Keratinocyte (primary cell): ENCODE data around the gene CNR2. TPM values are rescaled to one million over a fixed set of nuclear protein-coding genes. Genes with fewer than 3 reads are reported as not detected.
"Not testable (repeated sequence)": the region's sequence is repeated elsewhere in the genome, so short reads cannot be mapped to it uniquely, and the experiment has no call there.

Source experiments
- DNase-seq: peaks from one replicate; pipeline ENCODE4 v3.0.0-alpha.2; 2011; ENCODE audit warnings: low read depth, missing footprints, low spot score
- FAIRE-seq: peaks from 2 replicates; lab custom pipeline; 2011; peaks lifted over from hg19 to GRCh38; lab: Jason Lieb, UNC
- H2AFZ ChIP-seq: 2 replicates; pipeline ENCODE4 v1.6.0; 2012; ENCODE audit warnings: low read length, control low read depth, inconsistent platforms; ENCODE audit not compliant: control insufficient read depth
- H3K27ac ChIP-seq: 2 replicates; pipeline ENCODE4 v1.5.1; 2011; ENCODE audit warnings: low read length; ENCODE audit not compliant: control insufficient read depth, insufficient read depth
- H3K27me3 ChIP-seq: 3 replicates; pipeline ENCODE4 v1.6.0; 2011; ENCODE audit warnings: low read length; ENCODE audit not compliant: control insufficient read depth, insufficient read depth; ENCODE audit errors: extremely low read depth
- H3K36me3 ChIP-seq, 2 experiments: 2 replicates in 1 of 2; 3 replicates in 1 of 2; pipeline ENCODE4 v1.5.1; 2011; ENCODE audit warnings: low read length in 2 of 2, mild to moderate bottlenecking in 1 of 2; ENCODE audit not compliant: control insufficient read depth in 2 of 2, insufficient read depth in 2 of 2; ENCODE audit errors: extremely low read depth in 1 of 2
- H3K4me1 ChIP-seq: 3 replicates; pipeline ENCODE4 v1.5.1; 2011; ENCODE audit warnings: low read length; ENCODE audit not compliant: control insufficient read depth, insufficient read depth; ENCODE audit errors: extremely low read depth
- H3K4me2 ChIP-seq: 3 replicates; pipeline ENCODE4 v1.6.0; 2011; ENCODE audit warnings: low read depth, low read length; ENCODE audit not compliant: control insufficient read depth, insufficient read depth; ENCODE audit errors: extremely low read depth
- H3K4me3 ChIP-seq, 3 experiments: fragments of 200-600 bp in 1 of 3; sonication (generic) in 1 of 3; 2 replicates in 2 of 3; 3 replicates in 1 of 3; pipeline ENCODE4 v1.5.1; 2011 to 2016; ENCODE audit warnings: low read length in 3 of 3, mild to moderate bottlenecking in 3 of 3, control low read depth in 2 of 3, inconsistent platforms in 1 of 3, low read depth in 1 of 3, mixed read lengths in 1 of 3, mixed run types in 1 of 3, moderate library complexity in 1 of 3; ENCODE audit not compliant: control insufficient read depth in 2 of 3, insufficient read depth in 2 of 3; ENCODE audit errors: extremely low read depth in 1 of 3
- H3K79me2 ChIP-seq: 2 replicates; pipeline ENCODE4 v1.6.0; 2012; ENCODE audit warnings: low read length; ENCODE audit not compliant: control insufficient read depth, insufficient read depth
- H3K9ac ChIP-seq: 3 replicates; pipeline ENCODE4 v1.6.0; 2011; ENCODE audit warnings: low read length; ENCODE audit not compliant: control insufficient read depth, insufficient read depth; ENCODE audit errors: extremely low read depth
- H3K9me1 ChIP-seq: 3 replicates; pipeline ENCODE4 v1.6.0; 2011; ENCODE audit warnings: low read length; ENCODE audit not compliant: control insufficient read depth, insufficient read depth; ENCODE audit errors: extremely low read depth
- H3K9me3 ChIP-seq: 2 replicates; pipeline ENCODE4 v1.5.1; 2012; ENCODE audit warnings: low read depth, low read length; ENCODE audit not compliant: control insufficient read depth
- H4K20me1 ChIP-seq: 3 replicates; pipeline ENCODE4 v1.6.0; 2011; ENCODE audit warnings: low read length; ENCODE audit not compliant: control insufficient read depth, insufficient read depth; ENCODE audit errors: extremely low read depth
- CTCF ChIP-seq, 3 experiments: IDR thresholded peaks in 1 of 3; conservative IDR thresholded peaks in 1 of 3; optimal IDR thresholded peaks in 1 of 3; 2 replicates in 2 of 3; 3 replicates in 1 of 3; pipeline versions ENCODE3 to v1.5.1; 2011; ENCODE audit warnings: low read length in 3 of 3, mild to moderate bottlenecking in 3 of 3, moderate library complexity in 2 of 3, control low read depth in 1 of 3, inconsistent platforms in 1 of 3; ENCODE audit not compliant: insufficient read depth in 2 of 3; ENCODE audit errors: extremely low read depth in 1 of 3
- EZH2 ChIP-seq: IDR thresholded peaks from one replicate; pipeline ENCODE4 v1.6.1; 2012; ENCODE audit warnings: inconsistent platforms, mild to moderate bottlenecking, low read length, moderate library complexity
- dilution Hi-C: fragments of 300-500 bp; cut with MboI; formaldehyde crosslinking; loops from one replicate; pipeline ENCODE4 v1.7.0; 2020; ENCODE audit warnings: low sequenced_read_pairs; ENCODE audit not compliant: extremely low pct_ligation_motif_present
- polyA plus RNA-seq, 5 experiments: library from polyadenylated mRNA; depleted of rRNA in 3 of 5; stranded (reverse) in 3 of 5; stranded (forward) in 1 of 5; unstranded in 1 of 5; fragments of >200 nt; gene quantifications; 1 replicate in 1 of 5; 2 replicates in 3 of 5; 3 replicates in 1 of 5; pipeline versions ENCODE4 v1.2.1 to v1.2.3, GENCODE V29; 2011 to 2012; ENCODE audit warnings: missing spikeins in 2 of 5, low read depth in 1 of 5, low replicate concordance in 1 of 5

The CNR2 gene
- polyA plus RNA-seq, 1 donor (not counting 4 experiments of a cell fraction or from before 2014, with no cell fraction given) = not detected

- TF ChIP-seq EZH2 (no peak), CTCF (optimal IDR thresholded peaks at IDR 0.05 in 1 of 3, IDR thresholded peaks at IDR 0.05 in 1 of 3, conservative IDR thresholded peaks at IDR 0.05 in 1 of 3; ENCODE audit: extremely low read depth in 1 of 3, insufficient read depth in 2 of 3, low read length in 3 of 3) (no peak)
- dilution Hi-C loops = no loop called here
- peak within 1 kb of the TSS; percentile 96 for H3K4me2 ChIP-seq
Measured at GRCh38 chr1:23959461-23960290, 46.5 kb upstream of the CNR2 start, which contains the start of gene PNRC2. TSS of gene PNRC2 (plus strand) at chr1:23959828. CDS start at chr1:23961458, 1,630 bp downstream.

GRCh38 chr1:23958810-23959460 lies 45.8 kb upstream of the CNR2 start:
- peak; percentile 24 to 52 (median 35) for TF ChIP-seq CTCF (optimal IDR thresholded peaks at IDR 0.05 in 1 of 3, IDR thresholded peaks at IDR 0.05 in 1 of 3, conservative IDR thresholded peaks at IDR 0.05 in 1 of 3; ENCODE audit: extremely low read depth in 1 of 3, insufficient read depth in 2 of 3, low read length in 3 of 3)
- TF ChIP-seq EZH2 = no peak
- Histone ChIP-seq H4K20me1 (peaks cover 3% of the 10 kb centered on the region), H3K27me3 (no peaks in the 10 kb centered on the region), H3K27ac (peak overlapping the region; percentile 99), H3K4me2 (peak overlapping the region; percentile 96), H3K9me3 (no peaks in the 10 kb centered on the region), H3K9ac (peak overlapping the region; percentile 99), H3K4me3 (peak overlapping the region; percentile 79 to 98 (median 88)), H3K4me1 (peaks cover 45% of the 10 kb centered on the region), H3K79me2 (peaks cover 20% of the 10 kb centered on the region), H3K9me1 (no peaks in the 10 kb centered on the region), H3K36me3 (peaks cover 0 to 3% of the 10 kb centered on the region in 2 experiments), H2AFZ (peak overlapping the region; percentile 34)
- DNase-seq (peak; percentile 54), FAIRE-seq (peak; percentile 59)
- dilution Hi-C loops = no loop called here

More at GRCh38 chr1:23959461-23960290, 46.5 kb upstream of the CNR2 start, which contains the start of gene PNRC2:
- Histone ChIP-seq H2AFZ (peak within 1 kb of the TSS; percentile 65), H3K79me2 (peaks cover 20% of the 10 kb centered on the region), H3K9me1 (no peaks in the 10 kb centered on the region), H3K4me1 (peaks cover 40% of the 10 kb centered on the region), H3K27me3 (no peaks in the 10 kb centered on the region), H3K9ac (peak within 1 kb of the TSS; percentile 99), H3K9me3 (no peaks in the 10 kb centered on the region), H3K27ac (peak within 1 kb of the TSS; percentile 99), H4K20me1 (peaks cover 3% of the 10 kb centered on the region), H3K36me3 (peaks cover 0 to 3% of the 10 kb centered on the region in 2 experiments), H3K4me3 (peak within 1 kb of the TSS; percentile 88 to 98 (median 89))
- DNase-seq (peak; percentile 59), FAIRE-seq (no peak)

- H3K36me3 ChIP-seq, DNase-seq, H2AFZ ChIP-seq, FAIRE-seq, H3K9me3 ChIP-seq, H3K27me3 ChIP-seq, dilution Hi-C loops, H3K9me1 ChIP-seq, H4K20me1 ChIP-seq: not testable (repeated sequence)
- peak overlapping the region; percentile 99 for H3K9ac ChIP-seq
- H3K79me2 ChIP-seq = peaks cover 20% of the 10 kb centered on the region
- peaks cover 45% of the 10 kb centered on the region for H3K4me1 ChIP-seq
- H3K4me2 ChIP-seq = peak overlapping the region; percentile 96
- H3K27ac ChIP-seq = peak overlapping the region; percentile 99
- peak overlapping the region; percentile 79 to 98 (median 88) for H3K4me3 ChIP-seq
Measured at GRCh38 chr1:23958040-23958809, 45.1 kb upstream of the CNR2 start.
